Sigmoid colon (tissue), 7 donors: Measurements from ENCODE around the gene LPIN3. TPM values are rescaled to one million over a fixed set of nuclear protein-coding genes. Genes with fewer than 3 reads are reported as not detected.

ENCODE experiments used
- DNase-seq: peaks from one replicate; pipeline ENCODE4 v3.0.0-alpha.2; 2019
- H3K27ac ChIP-seq, 4 donors: fragments of 200-600 bp; sonication (generic); one replicate each; pipeline ENCODE4 v1.5.1; 2016 to 2019; ENCODE audit warnings: mild to moderate bottlenecking in 1 of 4
- H3K27me3 ChIP-seq, 3 donors: fragments of 200-600 bp; sonication (generic); one replicate each; pipeline ENCODE4 v1.5.1; 2019; ENCODE audit warnings: mild to moderate bottlenecking in 1 of 3
- H3K36me3 ChIP-seq, 4 donors: fragments of 200-600 bp; sonication (generic); one replicate each; pipeline ENCODE4 v1.5.1; 2016 to 2019
- H3K4me1 ChIP-seq, 4 donors: fragments of 200-600 bp; sonication (generic); one replicate each; pipeline ENCODE4 v1.5.1; 2017 to 2019
- H3K4me3 ChIP-seq, 4 donors: fragments of 200-600 bp; sonication (generic); one replicate each; pipeline ENCODE4 v1.5.1; 2017 to 2019; ENCODE audit warnings: mild to moderate bottlenecking in 2 of 4, moderate library complexity in 1 of 4
- H3K9me3 ChIP-seq, 4 donors: fragments of 200-600 bp in 3 of 4; sonication (generic) in 3 of 4; one replicate each; pipeline versions ENCODE4 v1.5.1 to v1.6.1; 2013 to 2019
- EP300 ChIP-seq, 4 donors: sonication (generic); formaldehyde crosslinking; IDR thresholded peaks; one replicate each; pipeline ENCODE4 v1.6.1; 2017; ENCODE audit warnings: antibody characterized with exemption in 4 of 4
- POLR2A ChIP-seq, 2 donors: fragments of 450-650 bp; IDR thresholded peaks; one replicate each; pipeline ENCODE4 v1.6.1; 2016; ENCODE audit warnings: antibody characterized with exemption in 2 of 2, mild to moderate bottlenecking in 2 of 2, moderate library complexity in 2 of 2
- POLR2AphosphoS5 ChIP-seq, 4 donors: sonication (generic); formaldehyde crosslinking; IDR thresholded peaks; one replicate each; pipeline ENCODE4 v1.6.1; 2017; ENCODE audit warnings: antibody characterized with exemption in 4 of 4
- WGBS, 2 donors: extraction: QIAGEN DNeasy Blood & Tissue Kit; methylation state at CpG; one replicate each; pipeline ENCODE4 v1.1.7; 2013; 5-methylcytosine and 5-hydroxymethylcytosine counted together
- intact Hi-C: fragments of 100-400 bp; cut with DNase I; formaldehyde crosslinking; loops from one replicate; pipeline ENCODE4 v1.15.1; 2023
- polyA plus RNA-seq, 3 donors: library from polyadenylated mRNA; stranded (reverse); fragments of 200-250 nt; gene quantifications; one replicate each; pipeline ENCODE4 v1.2.3, GENCODE V29; 2013
- total RNA-seq, 4 donors: library from RNA; depleted of rRNA; stranded (reverse); fragments of >200 nt; gene quantifications; one replicate each; pipeline ENCODE4 v1.1.0, GENCODE V29; 2016
- TF ChIP-seq, protein P1 (sequence below), 4 experiments: fragments of 450-650 bp in 3 of 4; fragments of 200-600 bp in 1 of 4; IDR thresholded peaks; one replicate each; pipeline ENCODE4 v1.5.1; 2016 to 2019; ENCODE audit warnings: antibody characterized with exemption in 4 of 4, mild to moderate bottlenecking in 3 of 4, moderate library complexity in 2 of 4
- donor health status: healthy with polysubstance abuse.
- donor health status: Bipolar disorder and iron deficiency.
- donor health status: healthy.

The LPIN3 gene
- total and polyA plus RNA-seq, 7 donors = 6.7 to 50.9 (median 12.3) TPM

DNA sequence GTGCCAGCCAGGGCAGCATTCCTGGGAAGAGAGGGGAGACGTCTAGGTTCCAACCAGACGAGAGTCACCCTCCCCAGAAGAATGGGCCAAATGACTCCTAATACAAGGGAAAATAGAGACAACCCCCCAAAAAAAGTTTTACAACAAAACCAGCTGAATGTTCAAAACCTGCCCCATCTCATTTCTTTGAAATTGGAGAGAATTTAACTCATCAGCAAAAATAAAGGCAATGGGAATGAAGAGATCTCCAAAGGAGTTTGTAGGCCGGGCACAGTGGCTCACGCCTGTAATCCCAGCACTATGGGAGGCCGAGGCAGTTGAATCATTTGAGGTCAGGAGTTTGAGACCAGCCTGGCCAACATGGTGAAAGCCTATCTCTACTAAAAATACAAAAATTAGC, 35.7 kb downstream of the LPIN3 start:
- DNase-seq = no peak
- WGBS, 2 donors = 90 to 94% methylated on average over 5 of the region's 5 CpGs
- no peaks in the 10 kb centered on the region for H3K9me3 ChIP-seq
- TF ChIP-seq POLR2A (IDR thresholded peaks at IDR 0.05) (no peak), EP300 (IDR thresholded peaks at IDR 0.05) (no peak), POLR2AphosphoS5 (IDR thresholded peaks at IDR 0.05) (no peak)
- TF ChIP-seq, protein P1, sequence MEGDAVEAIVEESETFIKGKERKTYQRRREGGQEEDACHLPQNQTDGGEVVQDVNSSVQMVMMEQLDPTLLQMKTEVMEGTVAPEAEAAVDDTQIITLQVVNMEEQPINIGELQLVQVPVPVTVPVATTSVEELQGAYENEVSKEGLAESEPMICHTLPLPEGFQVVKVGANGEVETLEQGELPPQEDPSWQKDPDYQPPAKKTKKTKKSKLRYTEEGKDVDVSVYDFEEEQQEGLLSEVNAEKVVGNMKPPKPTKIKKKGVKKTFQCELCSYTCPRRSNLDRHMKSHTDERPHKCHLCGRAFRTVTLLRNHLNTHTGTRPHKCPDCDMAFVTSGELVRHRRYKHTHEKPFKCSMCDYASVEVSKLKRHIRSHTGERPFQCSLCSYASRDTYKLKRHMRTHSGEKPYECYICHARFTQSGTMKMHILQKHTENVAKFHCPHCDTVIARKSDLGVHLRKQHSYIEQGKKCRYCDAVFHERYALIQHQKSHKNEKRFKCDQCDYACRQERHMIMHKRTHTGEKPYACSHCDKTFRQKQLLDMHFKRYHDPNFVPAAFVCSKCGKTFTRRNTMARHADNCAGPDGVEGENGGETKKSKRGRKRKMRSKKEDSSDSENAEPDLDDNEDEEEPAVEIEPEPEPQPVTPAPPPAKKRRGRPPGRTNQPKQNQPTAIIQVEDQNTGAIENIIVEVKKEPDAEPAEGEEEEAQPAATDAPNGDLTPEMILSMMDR (IDR thresholded peaks at IDR 0.05) = no peak
- H3K36me3 ChIP-seq = no peaks in the 10 kb centered on the region
- no peaks in the 10 kb centered on the region for H3K27me3 ChIP-seq
- H3K4me3 ChIP-seq = no peak overlapping the region
- no peak overlapping the region for H3K27ac ChIP-seq
- no peaks in the 10 kb centered on the region for H3K4me1 ChIP-seq
- intact Hi-C loops = no loop called here

DNA sequence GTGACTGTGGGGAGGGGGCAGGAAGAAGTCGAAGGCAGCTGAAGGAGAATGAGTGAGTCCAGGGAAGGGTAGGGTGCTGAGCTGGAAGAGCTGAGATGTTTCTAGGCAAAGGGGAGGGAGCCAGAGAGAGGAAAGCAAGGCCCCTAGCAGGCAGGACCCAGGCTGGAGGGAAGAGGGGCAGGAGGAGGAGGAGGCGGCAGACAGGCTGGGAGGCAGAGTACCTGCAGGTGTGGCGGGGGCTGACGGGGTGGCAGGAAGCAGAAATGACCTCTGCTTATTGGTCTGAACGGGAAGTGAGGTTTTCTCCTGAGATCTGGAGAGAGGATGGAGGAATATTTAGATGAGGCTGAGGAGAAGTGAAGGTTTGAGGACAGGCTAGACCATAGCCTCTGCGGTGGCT, 36.7 kb downstream of the LPIN3 start:
- no peak overlapping the region for H3K4me3 ChIP-seq
- no peak for DNase-seq
- H3K27ac ChIP-seq = no peak overlapping the region
- no peaks in the 10 kb centered on the region for H3K27me3 ChIP-seq
- H3K9me3 ChIP-seq = no peaks in the 10 kb centered on the region
- TF ChIP-seq EP300 (IDR thresholded peaks at IDR 0.05) = no peak
- no peak for TF ChIP-seq POLR2AphosphoS5 (IDR thresholded peaks at IDR 0.05)
- TF ChIP-seq, protein P1 (IDR thresholded peaks at IDR 0.05) = no peak
- TF ChIP-seq POLR2A (IDR thresholded peaks at IDR 0.05) = no peak
- H3K4me1 ChIP-seq = no peaks in the 10 kb centered on the region
- 43 to 52% methylated on average over 6 of the region's 6 CpGs for WGBS, 2 donors
- no peaks in the 10 kb centered on the region for H3K36me3 ChIP-seq
- intact Hi-C loops = no loop called here

DNA sequence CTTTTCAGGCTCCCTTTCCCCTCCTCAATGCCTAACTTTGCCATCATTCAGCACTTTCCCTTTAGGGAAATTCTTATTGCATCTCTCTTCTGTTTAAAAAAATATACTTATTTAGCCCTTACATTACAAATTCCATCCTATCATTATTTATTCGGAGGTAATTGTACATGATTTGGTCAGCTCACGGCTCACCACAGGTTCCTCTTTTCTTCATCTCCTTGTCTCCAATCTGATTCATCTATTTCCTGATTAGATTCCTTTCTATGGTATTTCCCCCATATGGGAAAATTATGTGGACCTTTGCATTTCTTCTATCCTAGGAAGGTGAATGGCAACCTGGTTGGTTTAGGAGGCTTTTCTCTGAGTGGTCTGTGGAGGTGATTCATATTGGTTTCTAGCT, 38.9 kb downstream of the LPIN3 start:
- H3K4me3 ChIP-seq = no peak overlapping the region
- intact Hi-C loops = no loop called here
- H3K27ac ChIP-seq = no peak overlapping the region
- H3K27me3 ChIP-seq = no peaks in the 10 kb centered on the region
- H3K36me3 ChIP-seq = no peaks in the 10 kb centered on the region
- TF ChIP-seq POLR2A (IDR thresholded peaks at IDR 0.05) = no peak
- TF ChIP-seq POLR2AphosphoS5 (IDR thresholded peaks at IDR 0.05) = no peak
- no peak for TF ChIP-seq EP300 (IDR thresholded peaks at IDR 0.05)
- TF ChIP-seq, protein P1 (IDR thresholded peaks at IDR 0.05) = no peak
- H3K9me3 ChIP-seq = no peaks in the 10 kb centered on the region
- no peaks in the 10 kb centered on the region for H3K4me1 ChIP-seq
- no peak for DNase-seq
- WGBS, 2 donors = 51 to 83% methylated on average over 2 of the region's 2 CpGs

DNA sequence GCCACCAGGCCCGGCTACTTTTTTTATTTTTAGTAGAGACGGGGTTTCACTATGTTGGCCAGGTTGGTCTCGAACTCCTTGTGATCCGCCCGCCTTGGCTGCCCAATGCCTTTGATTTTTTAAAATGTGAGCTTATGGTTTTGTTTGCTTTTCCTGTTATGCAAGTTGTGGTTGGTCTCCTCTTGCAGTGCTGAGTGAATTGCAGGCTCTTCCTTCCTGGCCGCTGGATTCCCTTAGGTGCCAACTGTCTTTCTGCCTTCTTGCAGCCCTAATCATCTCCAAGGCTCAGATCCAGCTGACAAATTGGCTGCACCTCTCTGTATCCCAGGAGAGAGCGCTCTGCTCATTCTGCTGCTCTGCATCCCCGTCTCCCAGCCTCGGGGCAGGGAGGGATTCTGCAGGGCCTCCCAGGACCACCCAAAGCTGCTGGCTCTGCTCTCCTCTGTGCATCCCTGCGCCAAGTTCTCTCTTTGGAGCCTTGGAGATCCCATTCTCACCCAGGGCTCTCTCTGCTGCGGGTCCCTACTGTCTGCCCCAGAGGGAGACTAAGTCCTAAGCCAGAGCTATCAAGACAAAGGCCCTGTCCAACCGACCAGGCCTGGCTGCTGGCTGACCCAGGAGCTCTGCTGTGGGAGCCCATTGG, 40.1 kb downstream of the LPIN3 start:
- DNase-seq = peak; percentile 37
- Histone ChIP-seq H3K36me3 (no peaks in the 10 kb centered on the region), H3K4me1 (no peaks in the 10 kb centered on the region), H3K27ac (no peak overlapping the region), H3K27me3 (no peaks in the 10 kb centered on the region), H3K9me3 (no peaks in the 10 kb centered on the region), H3K4me3 (no peak overlapping the region)
- intact Hi-C loops = no loop called here
- WGBS, 2 donors = 69 to 79% methylated on average over 12 of the region's 12 CpGs
- TF ChIP-seq POLR2AphosphoS5 (IDR thresholded peaks at IDR 0.05) (no peak), POLR2A (IDR thresholded peaks at IDR 0.05) (no peak), EP300 (IDR thresholded peaks at IDR 0.05) (no peak)
- TF ChIP-seq, protein P1 (IDR thresholded peaks at IDR 0.05) = no peak

DNA sequence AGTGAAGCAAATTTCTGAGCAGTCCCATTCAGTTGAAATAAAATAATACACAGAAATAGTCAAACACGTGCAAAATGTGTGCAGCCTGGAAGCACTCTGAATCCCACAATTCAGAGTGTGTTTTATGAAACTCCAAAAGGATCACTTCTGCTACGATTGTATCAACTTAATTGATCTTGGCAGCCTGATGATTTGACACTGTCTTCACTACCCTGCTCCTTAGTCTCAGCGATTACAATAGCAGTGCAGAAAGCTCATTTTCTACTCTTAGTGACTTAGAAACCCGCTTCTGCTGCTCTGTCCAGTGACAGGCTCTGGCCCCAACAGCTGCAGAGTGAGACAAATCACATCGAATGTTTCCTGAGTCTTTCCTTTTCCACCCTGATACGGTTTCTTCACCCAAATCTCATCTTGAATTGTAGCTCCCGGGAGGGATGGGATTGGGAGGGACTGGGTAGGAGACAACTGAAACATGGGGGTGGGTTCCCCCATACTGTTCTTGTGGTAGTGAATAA, 42.2 kb downstream of the LPIN3 start:
- Histone ChIP-seq H3K4me3 (no peak overlapping the region), H3K27me3 (no peaks in the 10 kb centered on the region), H3K4me1 (peaks cover 0 to 6% (median 0%) of the 10 kb centered on the region in 4 donors), H3K36me3 (no peaks in the 10 kb centered on the region), H3K9me3 (no peaks in the 10 kb centered on the region), H3K27ac (no peak overlapping the region)
- intact Hi-C loops = no loop called here
- DNase-seq = peak; percentile 39
- 70 to 82% methylated on average over 7 of the region's 7 CpGs for WGBS, 2 donors
- TF ChIP-seq POLR2A (IDR thresholded peaks at IDR 0.05) = no peak
- no peak for TF ChIP-seq POLR2AphosphoS5 (IDR thresholded peaks at IDR 0.05)
- TF ChIP-seq, protein P1 (IDR thresholded peaks at IDR 0.05) = no peak
- TF ChIP-seq EP300 (IDR thresholded peaks at IDR 0.05) = no peak
